Raji (cell line): ENCODE data around the gene GTF3A.
A peak's percentile ranks its signal among the peaks of the same experiment; 100 is the strongest.

Source experiments
- POLR2A ChIP-seq: IDR thresholded peaks from 2 replicates; pipeline ENCODE4 v1.6.1; 2011; ENCODE audit warnings: low read depth, low read length, control low read depth; ENCODE audit not compliant: insufficient read depth

The GTF3A gene

DNA sequence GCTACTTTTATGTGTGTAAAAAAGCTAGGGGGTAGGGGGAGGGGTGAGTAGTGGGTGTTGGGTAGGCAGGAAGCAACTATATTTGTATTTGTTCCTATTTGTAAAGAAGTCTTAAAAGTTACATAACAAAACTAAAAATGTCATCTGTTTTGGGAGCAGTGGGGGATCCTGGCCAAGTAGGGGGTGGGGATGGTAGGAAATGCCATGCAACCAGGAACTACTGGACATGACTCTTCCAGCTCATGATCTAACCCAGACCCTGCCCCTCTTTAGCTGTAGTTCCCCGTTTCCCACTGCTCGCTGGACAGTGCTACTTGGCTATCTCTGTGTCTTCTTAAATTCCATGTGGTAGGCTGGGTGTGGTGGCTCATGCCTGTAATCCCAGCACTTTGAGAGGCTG lies 3.2 kb downstream of the GTF3A start:
- TF ChIP-seq POLR2A, result no peak

DNA sequence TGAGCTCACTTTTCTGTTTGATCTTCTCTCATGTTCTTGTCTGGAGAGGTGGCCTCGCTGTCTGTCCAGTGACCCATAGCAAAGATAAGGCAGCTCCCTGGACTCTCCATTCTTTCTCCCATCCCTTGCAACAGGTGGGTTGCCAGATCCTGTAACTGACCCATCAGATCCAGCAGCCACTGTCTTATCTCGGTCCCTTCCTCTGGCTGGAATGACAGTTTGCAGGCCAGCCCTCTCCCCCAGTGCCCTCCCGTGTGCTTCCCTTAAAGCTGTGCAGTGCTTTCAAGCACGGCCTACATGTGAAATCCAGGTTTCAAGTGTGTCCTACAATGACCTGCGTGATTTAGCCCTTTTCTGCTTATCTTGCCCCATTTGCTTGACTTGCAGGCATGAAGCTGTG lies 3.7 kb downstream of the GTF3A start:
- no peak for TF ChIP-seq POLR2A

DNA sequence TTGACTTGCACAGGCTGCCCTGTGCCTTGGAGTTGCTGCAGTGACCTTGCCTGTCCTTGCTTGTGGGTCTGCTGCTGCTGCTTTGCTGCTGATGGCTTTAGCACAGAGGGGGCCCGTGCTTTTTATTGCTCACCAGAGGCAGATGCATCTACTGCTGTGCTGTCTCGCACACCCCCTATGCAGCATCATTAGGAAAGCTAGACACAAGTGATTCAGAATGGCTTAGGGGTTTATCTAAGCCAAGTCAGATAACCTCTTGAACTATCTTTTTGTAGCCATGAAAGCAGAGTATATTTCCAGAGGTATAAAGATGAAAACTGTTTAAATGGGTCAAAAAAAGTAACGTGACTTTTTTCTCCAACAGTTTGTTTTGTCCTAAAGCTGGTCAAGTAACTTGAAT lies 7.8 kb downstream of the GTF3A start:
- TF ChIP-seq POLR2A, result no peak

DNA sequence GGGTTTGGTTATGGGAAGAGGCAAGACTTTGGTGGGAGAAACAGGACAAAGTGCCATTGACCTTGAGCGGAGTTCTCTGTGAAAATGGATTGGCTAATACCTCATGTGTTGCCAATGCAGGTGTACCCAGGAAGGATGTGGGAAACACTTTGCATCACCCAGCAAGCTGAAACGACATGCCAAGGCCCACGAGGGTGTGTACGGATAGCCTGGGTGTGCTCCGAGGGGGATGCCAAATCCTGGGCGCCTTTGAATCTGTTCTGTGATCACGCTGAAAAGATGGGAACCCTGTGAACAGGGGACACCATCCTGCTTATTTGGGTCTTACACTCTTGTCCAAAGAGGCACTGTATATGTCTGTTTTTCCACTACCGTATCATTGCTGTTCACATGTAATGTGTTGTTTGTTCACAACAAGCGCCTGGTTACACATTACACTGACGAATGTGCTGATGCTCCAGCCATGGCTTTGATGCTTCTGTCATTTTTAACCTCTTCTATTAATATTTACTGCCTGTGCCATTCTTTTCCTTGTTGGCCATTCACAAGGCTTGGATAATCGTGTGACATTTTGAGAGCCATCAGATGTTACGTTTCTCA lies 8.3 kb downstream of the GTF3A start:
- no peak for TF ChIP-seq POLR2A

DNA sequence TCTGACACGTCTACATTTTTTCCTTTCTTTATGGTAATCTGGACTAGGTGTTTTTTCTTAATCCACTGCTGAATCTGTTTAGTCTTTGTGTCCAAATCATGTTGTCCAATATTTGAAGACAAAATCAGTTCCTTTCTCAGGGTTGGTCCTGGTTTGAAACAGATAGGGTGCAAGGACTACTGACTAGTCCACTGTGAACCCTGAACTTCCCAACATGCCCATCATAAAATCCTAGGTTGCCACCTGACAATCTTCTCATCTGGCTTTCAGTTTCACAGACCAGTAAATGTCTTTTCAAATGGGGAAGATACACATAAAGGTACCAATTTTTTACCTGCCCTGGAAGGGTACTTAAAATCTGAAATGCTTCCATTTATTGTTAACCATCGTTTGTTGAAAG lies 12.7 kb downstream of the GTF3A start:
- no peak for TF ChIP-seq POLR2A

DNA sequence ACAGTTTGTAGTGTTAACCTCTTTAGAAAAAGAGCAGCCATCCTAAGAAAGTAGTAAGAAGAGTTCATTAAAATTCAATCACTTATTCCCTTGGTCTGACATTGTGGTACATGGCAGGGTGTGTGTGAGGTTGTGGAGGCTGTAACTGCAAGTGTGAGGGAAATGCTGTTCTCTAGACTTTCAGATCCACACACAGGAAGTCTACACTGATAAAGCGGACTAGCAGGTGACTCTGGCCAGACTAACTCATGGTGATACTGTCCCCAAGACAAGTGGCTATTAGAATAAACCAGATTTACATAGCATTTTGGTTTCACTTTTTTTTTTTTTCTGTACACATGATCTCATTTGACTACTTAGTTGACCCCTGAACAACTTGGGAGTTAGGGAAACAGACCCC lies 16.0 kb downstream of the GTF3A start:
- no peak for TF ChIP-seq POLR2A

DNA sequence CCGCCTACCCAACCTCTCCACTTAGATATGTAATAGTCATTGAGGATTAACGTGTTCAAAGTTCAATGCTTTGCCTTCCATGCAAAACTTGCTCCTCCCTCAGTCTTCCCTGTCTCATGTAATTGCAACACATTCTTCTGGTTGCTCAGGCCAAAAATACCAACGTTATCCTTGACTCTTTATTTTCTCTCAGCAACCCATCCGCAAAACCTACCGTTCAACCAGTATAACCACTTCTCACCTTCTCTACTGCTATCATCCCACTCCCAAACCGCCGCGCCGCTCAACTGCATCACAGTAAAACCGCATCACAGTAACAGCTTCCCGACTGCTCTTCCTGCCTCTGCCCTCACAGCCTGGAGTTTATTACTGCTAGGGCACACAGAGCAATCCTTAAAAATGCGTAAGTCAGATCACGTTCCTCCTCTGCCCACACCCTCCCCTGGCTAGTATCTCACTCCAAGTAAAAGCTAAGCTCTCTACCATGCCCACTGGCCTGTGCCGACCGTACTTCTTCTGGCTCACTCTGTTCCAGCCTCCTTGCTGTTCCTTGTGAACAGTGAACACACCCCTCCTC lies 17.7 kb downstream of the GTF3A start:
- TF ChIP-seq POLR2A, result no peak

DNA sequence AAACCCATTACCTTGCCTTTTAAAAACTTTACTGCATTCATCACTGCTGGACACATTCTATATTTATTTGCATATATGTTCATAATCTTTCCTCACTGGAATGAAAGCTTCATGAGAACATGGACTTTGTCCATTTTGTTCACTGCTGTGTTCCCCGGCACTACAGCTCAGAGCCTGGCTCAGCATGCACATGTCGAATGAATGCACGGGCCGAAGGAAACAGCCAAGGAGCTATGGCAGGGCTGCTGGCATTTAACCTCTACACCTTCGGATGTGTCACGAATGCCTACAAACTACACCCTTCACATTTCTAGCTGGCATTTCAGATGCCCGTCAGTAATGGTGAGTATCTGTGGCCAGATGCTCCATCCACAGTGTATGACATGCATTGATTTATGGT lies 18.4 kb downstream of the GTF3A start:
- no peak for TF ChIP-seq POLR2A

DNA sequence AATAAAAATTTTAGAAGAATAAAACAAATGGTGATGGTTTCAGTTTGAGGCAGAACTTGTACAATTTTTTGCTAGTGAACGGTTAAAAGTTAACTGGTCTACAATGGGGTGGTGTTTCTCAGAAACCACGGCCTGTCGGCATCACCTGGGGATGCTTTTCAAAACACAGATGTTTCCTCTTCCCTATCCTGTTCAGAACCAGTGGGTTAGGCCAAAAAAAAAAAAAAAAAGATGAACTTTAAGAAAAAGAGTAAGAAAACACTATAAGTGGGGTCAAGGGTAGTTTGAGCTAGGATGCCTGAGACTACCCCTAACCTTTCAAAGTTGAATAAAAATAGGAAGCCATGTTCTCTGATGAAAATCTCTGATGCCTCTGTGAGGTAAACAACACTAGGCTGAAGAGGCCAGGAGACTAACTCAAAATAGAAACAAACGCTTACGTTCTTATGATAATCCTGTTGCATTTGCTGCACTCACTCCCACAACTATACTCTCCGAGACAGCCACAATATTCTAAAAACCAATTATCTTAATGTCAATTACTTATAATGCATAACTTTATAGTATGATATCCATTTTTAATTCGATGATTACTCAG lies 22.7 kb downstream of the GTF3A start:
- no peak for TF ChIP-seq POLR2A

DNA sequence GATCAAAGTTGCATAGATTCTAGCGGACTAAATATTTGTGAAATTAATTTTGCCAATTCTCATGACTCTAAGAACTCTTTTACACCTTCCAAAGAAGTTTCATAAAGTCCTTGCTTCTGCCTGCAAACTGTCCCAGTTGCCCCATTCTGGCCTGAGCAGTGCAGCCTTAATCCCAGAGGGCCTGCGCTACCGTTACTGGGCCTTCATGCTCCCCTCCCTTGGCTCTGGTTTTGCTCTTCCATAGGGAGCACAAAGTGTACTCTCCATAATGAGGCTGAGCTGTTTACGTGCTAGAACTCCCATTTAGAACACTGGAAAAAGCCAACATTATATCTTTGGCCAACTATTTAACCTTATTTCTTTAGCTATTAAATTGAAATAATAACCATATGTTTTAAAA lies 23.9 kb downstream of the GTF3A start:
- no peak for TF ChIP-seq POLR2A

DNA sequence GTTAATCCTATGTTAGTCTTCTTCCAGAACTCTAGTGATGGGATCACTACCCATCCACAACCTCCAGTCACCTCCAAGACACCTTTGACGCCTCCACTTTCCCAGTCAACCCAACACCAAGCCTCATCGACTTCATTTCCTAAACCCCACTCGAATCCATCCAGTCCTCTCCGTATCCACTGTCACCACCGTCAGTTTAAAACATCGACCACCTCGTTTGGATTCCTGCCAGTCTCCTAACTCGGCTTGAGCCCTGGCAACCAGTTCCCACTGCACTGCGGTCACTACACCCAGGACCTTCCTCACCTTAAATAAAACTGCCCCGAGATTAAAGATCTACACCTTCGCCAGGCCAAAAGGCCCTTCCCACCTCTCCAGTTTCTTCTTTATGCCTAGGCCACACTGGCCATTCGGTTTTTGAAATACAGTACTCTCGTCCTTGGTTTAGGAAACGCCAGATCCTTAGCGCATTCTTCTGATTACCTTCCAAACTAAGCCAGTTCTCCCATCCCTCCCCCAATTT lies 24.7 kb downstream of the GTF3A start:
- TF ChIP-seq POLR2A, result no peak

DNA sequence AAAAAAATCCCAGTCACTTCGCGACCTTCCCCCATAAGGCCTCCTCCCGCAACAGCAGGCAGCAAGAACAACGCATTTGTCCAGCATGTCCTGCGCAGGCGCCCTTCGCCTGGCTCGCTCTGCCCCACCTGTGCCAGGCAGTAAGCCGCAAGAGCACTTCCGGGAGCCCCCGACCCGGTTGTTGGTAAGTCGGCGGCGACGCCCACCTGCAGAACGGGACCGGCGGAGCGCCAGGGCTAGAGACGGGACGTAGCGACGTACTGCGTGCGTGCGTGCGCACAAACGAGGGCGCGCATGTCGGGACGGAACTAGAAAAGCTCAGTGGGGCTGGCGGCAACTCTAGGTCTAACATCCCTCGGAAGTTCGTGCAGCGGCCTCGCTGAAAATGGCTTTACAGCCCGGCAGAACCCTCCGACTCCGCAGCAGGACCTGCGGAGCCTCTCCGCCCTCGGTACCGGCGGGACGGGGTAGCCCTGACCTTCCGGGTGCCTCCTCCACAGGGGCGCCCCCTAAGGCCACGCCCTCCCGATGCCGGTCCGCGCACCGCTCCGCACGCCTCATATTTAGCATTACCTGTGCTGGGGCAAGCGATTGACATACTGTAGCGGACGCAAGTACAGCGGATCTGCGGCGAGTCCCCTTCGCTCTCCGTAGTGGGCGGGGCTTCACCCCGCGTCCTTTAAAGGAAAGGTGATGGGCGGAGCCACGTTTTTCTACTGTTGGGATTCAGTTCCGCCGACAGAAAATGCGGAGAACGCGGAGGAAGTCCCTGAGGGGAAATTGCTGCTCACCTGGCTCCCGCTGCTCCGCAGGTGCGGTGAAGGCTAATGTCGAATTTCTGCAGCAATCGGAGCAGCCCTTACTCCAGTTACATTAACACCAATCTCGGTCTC lies 25.8 kb downstream of the GTF3A start, which contains the start of gene MTIF3:
MTIF3 (minus strand) TSS at position 629 of the 893 bp plus-strand sequence. CDS start 10,116 bp downstream, outside the sequence.
- TF ChIP-seq POLR2A, result peak; percentile 83

DNA sequence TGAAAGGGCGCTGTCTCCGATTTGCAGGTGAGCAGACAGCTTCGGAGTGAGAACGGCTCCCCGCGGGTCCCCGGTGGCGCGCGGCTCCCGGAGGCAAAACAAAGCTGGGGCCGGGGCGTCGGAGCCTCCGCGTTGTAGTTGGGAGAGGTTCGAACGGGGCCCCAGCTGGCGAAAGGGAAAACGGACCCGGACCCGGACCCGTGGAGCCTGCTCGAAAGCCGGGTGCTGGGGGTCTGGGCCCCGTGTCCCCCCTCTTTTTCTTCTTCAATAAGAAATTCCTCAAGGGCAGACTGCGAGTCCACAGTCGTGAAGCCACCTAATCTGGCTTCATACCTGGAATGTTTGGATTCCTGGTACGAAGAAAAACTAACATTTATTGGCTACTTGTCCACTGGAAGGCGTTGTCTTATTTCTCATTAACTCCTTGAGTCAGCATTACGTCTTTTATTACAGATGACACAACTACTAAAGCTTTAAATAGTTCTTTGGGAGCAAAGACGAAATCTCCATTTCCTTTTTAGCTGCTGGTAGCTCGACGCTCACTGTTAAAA lies 26.6 kb downstream of the GTF3A start:
- no peak for TF ChIP-seq POLR2A

DNA sequence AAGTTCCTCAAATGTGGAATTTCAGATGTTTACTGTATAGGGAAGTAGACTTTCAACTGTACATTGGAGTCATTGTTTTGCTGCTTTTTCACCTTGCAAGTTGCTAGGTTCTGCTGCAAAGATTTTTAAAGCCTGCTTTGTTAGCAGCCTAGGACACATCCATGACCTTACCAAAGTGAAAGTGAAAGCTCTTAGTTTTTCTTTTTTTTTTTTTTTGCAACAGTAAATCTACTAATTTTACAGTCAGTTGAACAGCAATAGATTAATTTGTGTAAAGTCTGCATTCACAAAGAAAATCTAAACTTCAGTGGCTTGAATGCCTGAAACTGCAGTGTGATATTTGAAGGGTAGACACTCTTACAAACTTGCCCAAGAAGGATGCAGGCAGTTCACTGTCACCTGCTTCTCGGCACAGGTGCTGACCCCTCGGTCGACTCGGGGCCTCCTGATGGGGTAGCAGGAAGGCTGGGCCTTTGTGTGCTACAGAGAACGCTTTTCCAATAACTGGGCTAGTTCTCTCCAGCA lies 31.0 kb downstream of the GTF3A start:
- TF ChIP-seq POLR2A, result no peak
